SHP77 treated with DMSO at 0.1 percent for 48 hours (cell line): ENCODE measurements around the gene KCTD12.

ENCODE experiments used
- DNase-seq: peaks from one replicate; lab custom pipeline; 2025; lab: John Stamatoyannopoulos, UW

Gene KCTD12

DNA sequence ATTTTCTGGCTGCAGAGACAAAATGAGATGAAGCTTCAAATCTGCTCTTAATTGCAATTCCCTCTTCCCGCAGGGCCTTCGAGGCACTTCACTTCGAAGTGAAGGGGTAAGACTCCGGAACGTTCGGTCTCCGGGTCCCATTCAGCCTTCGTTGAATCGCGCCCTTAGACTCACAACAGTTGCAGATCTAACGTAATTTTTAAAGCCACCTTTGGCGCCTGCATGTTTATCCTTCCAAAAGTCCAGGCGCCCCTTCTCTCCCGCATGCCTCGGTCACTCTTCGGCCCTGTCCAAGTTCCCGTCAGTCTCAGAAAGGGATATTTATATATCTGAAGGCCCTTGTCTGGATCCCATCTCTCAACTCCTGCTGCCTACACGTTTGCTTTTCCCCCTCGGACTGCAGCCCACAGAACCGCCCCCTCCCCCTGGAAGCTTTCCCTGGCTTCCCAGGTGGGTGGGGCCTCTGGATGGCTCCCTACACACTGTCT lies 915 bp upstream of the KCTD12 start:
- DNase-seq, result no peak

DNA sequence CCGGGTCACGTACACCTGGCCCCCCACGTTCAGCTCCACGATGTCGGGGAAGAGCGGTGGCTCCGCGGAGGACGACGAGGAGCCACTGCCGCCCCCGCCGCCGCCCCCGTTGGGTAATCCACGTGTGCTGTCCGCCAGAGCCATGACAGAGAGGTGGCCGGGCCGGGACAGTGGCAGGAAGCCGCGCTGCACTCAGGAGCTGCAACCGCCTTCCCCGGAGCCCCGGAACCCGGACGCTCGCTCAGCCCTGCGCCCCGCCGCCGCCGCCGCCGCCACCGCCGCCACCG lies 257 bp downstream of the KCTD12 start:
- no peak for DNase-seq

DNA sequence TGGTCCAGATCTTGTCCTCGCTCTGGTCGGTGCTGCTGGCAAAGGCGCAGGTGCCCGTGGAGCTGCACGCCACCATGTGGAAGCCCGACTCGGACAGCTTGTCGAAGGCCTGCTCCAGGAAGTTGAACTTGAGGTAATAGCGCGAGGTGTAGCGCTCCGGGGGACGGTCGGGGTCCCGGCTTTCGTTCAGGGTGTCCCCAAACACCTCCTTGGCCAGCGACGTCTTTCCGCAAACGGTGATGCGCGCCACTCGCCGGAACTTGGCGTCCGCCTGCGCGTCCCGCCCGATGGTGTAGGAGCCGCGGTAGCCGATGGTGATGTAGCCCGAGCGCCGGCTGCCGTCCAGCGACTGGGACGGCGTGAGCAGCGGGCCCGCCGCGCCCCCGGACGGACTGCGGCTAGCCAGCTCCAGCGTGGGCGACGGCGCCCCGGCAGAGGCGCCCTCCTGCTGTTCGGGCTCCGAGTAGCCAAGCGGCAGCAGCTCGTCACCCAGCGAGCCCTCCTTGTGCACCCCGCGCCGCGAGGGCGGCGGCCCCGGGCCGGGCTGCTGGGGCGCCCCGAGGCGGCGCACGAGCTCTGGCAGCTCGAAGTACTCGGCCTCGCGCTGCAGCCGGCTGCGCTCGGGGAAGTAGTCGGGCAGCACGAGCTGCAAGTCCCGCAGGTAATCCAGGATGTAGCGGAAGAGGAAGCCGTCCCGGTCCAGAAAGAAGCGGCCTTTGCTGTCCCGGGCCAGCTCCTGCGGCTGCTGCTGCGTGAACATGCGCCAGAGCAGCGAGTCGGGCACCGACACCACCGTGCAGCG lies 801 bp downstream of the KCTD12 start:
- peak; percentile 64 for DNase-seq

DNA sequence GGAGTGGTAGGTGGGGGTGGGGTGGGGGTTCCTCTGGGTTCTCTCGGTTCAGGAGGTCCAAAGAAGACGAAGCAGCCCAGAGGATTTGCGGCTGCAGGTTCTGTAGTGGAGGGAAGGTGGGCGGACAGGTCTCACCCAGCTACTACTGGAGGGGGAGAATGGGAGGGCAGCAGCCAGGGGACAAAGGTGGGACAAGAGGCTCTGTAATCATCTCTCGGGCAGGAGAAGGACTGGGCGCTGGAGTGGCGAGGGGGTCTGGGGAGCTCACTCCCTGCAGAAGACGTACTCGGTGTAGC lies 1.4 kb downstream of the KCTD12 start:
- DNase-seq, result no peak

DNA sequence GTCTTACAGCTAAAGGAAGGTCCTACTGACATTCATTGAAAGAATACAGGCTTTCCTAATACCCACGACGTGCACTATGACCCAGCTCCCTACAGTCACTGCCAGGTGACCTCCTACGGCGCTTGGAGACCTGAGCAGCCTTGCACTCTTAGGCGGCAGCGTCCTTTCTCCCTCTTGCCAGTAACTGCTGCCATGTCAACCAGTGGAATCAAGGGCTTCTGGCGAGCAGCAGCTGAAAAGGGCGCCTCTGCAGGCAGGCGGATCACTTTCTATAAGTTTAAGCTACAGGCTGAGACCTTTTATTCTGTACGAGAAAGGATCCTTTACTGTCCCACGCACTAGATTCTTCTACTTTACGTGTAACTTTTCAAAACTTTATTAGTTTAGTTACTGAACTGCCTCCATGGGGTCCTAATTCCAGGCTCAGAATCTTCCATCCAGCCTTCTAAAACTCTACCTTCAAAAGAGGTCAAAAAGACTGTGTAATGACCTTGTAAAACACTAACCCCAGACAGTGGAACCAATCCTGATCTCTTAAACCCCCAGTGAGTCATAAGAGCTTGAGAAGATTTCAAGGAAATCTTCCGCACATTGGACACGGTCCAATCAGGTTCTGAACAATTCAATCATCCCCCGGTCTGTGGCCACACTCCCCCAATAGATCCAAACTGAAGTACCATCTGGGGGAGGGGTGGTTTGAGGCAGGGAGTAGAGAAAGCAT lies 1.9 kb downstream of the KCTD12 start:
- peak; percentile 51 for DNase-seq

DNA sequence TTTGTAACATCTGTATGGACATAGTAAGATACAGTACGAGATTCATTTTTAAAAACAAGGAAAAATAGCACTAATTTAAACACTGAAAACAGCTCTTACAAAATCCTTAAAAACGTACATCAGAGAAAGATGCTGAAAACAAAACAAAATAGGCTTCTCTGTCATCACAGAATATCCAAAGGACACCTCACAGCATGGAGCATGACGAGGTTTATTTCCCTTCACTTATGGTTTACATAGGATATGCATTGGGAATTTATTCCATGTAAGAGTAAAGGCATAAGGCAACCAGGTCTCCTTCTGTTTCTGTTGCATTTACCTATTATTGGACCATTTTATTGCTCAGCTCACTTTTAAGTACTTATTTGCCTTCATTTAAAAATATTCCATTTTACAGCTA lies 3.0 kb downstream of the KCTD12 start:
- no peak for DNase-seq

DNA sequence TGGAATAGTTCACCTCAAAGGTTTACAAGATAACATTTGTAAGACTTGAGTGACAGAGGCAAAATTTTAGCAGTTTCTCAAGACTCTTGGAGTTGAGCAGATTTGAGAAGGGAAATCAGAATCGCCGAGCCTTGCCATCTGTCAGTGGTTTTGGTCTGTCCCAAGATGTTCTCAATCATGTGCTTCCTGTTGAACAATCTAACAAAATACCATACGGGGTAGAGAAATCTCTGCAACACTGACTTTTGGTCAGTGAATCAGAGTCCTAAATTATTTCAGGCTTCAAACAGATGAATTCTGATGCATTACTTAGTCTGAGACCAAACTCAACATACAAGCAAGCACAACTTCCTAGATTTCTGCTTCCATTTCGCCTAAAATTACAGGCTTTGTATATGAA lies 3.8 kb downstream of the KCTD12 start:
- DNase-seq, result no peak

DNA sequence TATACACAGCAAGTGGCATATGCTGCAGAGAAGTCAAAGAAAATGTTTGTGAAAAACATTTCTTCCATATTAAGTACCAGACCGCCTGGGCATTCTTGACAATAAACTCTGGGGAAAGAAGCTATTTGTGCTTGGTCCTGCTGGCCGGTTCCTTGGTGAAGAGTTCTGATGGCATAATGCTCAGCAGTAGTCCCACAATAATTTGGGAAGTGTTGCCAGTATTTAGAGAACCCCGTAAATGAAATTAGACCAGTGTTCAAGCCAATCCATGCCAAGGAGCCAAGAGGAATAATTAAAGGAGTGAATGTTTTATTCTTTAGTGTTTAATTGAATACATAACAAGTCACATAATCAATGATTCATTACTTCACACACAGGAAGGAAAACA lies 6.3 kb downstream of the KCTD12 start:
- DNase-seq, result no peak

DNA sequence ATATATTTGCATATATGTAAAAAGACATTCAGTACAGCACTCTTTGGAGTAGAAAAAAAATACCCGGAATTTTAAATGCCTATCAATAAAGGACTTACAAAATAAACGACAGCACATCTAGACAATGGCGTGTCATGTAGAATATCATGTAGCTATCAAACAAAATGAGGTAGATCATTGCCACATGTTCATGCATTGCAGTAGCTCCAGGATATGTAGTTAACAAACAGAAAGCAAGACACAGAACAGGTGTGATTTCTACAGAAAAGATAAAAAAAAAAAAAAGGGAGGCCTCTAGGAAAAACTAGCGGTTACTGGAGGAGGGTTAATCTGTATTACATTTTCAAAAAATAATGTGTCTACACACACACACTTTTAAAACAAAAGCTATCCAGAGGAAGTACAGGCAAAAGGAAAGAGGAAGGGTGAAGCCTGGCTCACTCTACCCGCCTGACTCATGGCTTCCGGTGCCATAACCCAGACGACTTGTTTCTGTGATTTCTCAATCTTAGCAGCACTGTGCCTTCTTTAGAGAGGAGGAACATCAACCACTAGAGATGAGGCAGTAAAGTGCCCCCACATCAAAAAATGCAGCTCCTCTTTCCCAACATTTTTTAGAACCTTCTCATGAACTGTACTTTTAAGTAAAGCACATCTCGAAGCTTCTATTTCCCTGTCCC lies 6.9 kb downstream of the KCTD12 start:
- DNase-seq, result no peak

DNA sequence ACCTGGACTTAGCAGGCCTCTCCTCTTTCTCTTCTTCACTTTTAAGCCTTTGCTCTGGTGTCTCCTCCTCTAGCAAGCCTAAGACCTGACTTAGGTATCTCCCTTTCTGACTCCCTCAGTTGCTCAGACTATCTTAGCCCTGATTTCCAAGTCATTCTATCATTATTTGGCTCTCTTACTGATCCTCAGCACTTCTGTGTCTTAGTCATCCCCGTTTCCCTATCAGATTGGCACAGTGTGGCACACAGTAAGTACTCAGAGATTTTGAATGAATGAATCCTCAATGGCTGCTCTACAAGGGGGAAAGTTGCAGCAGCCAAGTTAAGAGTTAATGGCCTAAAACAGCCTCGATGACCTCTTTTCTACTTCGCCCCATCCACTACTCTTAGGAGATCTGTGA lies 8.2 kb downstream of the KCTD12 start:
- DNase-seq, result no peak

DNA sequence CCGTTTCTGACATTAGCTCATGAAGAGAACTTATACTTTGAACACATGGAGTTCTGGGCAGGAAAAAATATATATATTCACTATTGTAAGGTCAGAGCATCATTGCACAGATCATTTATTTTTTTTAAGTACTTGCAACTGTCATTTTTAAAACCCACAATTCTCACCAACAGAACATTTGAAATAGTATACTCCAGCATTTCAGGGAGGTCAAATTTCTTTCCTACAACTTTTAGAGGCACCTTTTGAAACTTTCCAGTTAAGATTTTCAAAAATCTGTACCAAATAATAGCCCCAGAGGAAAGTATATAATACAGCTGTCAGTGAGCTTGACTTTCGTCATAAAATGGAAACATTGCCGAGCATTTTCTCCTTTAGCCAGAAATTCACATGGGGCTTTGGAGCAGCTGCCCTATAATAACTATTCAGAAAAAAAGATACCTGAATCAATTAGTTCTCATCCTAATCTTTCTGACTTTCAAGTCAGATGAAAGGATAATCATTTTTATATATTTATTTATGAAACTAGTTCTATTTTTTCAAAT lies 10.9 kb downstream of the KCTD12 start:
- DNase-seq, result no peak

DNA sequence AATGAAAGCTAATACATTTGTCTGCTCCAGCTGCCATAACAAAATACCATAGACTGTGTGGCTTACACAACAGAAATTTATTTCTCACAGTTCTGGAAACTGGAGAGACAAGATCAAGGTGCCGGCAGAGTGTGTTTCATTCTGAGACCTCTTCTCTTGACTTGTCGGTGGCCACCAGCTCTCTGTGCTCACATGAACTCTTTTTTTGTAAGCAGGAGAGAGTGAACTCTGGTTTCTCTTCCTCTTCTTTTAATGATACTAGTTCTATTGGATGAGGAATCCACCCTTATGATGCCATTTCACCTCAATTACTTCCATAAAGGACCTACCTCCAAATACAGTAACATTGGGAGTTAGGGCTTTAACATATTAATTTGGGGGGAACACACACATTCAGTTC lies 11.7 kb downstream of the KCTD12 start:
- no peak for DNase-seq

DNA sequence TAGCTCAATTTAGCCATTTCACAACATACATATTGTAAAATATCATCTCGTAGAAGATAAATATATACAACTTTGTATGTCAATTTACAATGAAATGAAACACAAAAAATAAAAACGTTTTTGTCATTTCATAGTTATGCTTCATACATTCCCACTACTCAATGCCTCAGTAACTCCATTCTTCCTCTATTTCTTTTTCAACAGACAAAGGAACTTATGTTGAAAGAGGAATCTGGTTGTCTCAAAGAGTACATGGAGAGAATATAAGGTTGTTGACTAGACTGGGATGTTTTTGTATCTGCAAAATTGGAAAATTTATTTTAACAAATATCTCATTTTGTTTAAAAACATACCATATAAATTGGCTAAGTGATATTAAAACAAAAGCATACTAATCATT lies 12.8 kb downstream of the KCTD12 start:
- no peak for DNase-seq

DNA sequence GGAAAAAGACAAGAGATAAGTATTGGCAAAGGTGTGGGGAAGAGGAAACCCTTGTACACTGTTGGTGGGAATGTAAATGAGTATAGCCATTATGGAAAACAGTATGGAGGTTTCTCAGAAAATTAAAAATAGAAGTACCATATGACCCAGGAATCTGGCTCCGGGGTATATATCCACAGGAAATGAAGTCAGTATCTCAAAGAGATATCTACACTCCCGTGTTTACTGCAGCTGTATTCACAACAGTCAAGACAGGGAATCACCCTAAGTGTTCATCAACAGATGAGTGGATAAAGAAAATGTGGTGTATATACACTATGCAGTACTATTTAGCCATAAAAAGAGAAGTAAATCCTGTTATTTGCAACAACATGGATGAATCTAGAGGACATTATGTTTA lies 13.5 kb downstream of the KCTD12 start:
- no peak for DNase-seq

DNA sequence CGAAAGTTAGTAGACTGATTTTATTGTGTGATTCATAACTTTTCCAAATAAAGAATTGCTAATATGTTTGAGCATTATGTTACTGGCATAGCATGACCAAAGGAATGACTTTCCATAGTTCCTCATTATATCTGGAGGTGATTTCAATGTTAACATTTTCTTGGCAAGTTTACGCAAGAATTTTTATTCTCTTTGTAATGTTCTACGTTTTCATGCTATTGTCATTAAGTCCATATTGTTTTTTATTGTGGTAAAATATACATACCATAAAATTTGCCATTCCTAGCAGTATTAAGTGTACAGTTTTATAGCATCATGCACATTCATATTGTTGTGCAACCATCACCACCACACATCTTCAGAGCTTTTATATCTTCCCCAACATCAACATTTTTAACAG lies 14.8 kb downstream of the KCTD12 start:
- DNase-seq, result no peak

DNA sequence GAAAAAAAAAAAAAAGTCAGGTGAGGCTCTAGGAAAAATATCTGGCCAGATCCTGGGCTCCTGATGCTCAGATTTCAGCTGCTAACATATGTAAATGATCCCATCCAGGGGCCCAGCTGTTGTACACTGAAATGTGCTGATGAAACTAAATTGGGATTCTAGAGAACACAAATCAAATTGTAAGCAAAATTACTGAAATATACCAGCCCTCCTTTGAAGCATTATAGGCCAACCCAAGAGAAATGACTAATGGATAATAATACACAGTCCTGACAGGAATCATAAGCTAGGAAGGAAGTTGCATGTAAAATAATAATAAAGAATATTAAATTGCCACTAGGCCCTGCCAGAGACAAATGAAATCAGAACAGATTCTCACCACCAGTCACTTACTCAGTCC lies 17.8 kb downstream of the KCTD12 start:
- no peak for DNase-seq

DNA sequence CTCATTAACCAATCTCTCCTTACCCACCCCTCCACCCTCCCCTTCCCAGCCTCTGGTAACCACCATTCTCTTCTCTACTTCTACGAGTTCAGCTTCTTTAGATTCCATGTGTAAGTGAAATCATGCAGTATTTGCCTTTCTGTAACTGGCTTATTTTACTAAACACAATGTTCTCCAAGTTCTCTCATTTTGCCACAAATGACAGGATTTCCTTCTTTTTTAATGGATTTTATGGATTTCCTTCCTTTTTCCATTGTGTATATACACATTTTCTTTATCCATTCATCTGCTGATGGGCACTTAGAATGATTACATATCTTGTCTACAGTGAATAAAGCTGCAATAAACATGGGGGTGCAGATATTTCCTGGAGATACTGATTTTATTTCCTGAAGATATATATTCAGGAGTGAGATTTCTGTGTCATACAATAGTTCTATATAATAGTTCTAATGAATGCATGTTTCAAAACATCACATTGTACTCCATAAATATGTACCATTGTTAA lies 20.2 kb downstream of the KCTD12 start:
- no peak for DNase-seq

DNA sequence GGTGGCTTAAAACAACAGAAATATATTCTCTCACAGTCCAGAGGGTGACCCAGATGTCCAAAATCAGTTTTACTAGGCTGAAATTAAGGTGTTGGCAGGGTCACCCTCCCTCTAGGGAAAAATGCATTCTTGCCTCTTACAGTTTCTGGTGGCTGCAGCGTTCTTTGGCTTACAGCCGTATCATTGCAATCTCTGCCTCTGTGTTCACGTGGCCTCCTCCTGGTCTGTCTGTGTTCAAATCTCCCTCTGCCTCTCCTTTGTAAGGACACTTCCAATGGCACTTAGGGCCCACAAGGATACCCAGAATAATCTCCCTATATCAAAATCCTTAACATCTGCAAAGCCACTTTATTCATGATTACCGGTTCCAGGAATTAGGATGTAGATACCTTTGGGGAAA lies 21.1 kb downstream of the KCTD12 start:
- no peak for DNase-seq

DNA sequence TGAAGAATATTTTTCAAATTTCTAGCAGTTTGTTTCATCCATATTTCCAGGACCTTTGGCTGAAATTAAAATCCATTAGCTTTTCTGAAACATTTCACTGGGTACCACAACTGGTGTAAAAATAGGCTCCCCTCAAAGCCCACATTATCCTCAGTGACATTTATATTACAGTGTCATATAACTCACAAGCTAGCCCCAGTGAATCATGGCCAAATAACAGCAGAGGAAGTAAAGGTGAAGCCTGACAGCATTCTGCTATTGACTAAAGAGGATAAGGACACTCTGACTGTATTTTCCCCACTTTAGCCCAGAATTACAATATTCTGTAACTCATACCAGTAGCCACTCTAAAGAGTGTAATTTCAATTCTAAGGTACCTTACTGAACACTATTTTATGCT lies 21.9 kb downstream of the KCTD12 start:
- no peak for DNase-seq

DNA sequence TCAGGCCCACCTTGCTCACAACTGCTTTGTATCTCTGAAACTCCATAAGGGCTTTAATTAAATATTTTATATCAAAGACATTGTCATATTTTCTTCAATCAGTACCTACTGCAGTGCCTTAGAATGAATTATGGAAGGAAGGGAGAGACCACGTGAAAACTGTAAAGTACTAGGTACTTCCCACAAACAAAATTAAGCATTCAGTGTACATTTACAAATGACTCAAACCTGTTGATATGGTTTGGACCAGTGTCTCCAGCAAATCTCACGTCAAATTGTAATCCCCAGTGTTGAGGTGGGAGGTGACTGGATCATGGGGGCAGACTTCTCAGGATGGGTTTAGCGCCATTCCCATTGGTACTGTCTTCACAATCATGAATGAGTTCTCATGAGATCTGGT lies 23.2 kb downstream of the KCTD12 start:
- no peak for DNase-seq

DNA sequence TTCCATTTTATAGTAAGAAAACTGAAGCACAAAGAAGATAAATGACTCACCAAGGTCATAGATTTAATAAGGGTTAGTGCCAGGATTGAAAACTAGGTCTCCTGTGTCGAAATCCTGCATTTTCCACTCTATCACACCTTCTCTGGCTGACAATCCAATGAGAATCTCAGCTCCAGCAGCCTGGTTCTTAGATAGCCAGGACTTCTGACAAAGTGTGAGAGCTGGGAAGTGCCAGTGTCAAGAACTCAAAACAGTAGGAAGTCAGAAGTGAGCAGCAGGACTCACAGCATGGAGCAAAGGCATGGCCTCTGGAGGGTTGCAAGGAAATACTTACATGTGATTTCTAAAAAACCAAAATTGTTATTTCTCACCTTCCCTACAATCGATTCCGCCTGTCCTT lies 24.3 kb downstream of the KCTD12 start:
- no peak for DNase-seq

DNA sequence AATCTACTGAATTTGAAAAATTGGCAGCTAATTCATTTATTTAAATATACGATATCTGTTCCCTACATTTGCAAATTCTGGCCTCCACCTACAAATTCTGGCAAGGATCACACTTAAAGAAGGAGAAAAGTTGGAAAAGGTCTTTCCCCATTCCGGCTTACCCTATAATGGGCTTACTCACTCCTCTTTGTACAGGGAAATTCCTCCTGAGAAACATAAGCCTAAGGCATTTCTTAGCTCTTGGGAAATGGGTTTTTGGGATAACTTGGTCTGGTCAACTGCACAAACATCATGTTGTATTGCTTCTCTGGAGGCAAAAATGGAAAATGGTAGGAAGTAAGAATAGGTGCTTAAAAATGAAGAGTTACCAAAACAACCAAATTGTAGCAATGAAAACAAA lies 25.5 kb downstream of the KCTD12 start:
- no peak for DNase-seq

DNA sequence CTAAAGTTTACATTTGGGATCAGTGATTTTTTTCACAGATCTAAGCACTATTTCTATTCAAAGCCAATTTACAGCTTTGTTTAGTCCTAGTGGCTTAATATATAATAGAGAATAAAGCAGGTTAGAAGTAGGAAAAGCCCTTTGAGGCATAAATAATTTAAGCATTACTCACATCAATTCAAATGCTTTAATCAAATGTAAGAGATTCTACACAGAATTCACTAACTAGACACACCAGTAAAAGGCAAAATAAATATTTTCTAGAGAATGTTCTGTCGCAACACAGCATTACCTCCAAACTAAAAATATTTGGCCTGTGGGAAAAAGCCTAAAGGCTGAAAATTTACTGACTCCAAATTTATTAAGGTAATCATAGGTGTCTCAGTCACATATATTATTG lies 31.3 kb downstream of the KCTD12 start:
- DNase-seq, result no peak
